ENCODE measurements around the gene ATAD3B.
"Not testable (repeated sequence)": the region's sequence is repeated elsewhere in the genome, so short reads cannot be mapped to it uniquely, and the experiment has no call there.

- not testable (repeated sequence) for TF ChIP-seq EP300 (IDR thresholded peaks at IDR 0.05; ENCODE audit: low read depth); CTCF (IDR thresholded peaks at IDR 0.05)
Measured at GRCh38 chr1:1512425-1512824, 40.9 kb downstream of the ATAD3B start.

Data from transverse colon (tissue), 3 donors.